ENCODE measurements around the gene GCSH.

GCSH gene

GRCh38 chr16:81041696-81042095 is 54.5 kb downstream of the GCSH start:
- no peak for DNase-seq (ENCODE audit: low spot score)

GRCh38 chr16:81040842-81041241 is 55.4 kb downstream of the GCSH start:
- no peak for DNase-seq (ENCODE audit: low spot score)

- DNase-seq (ENCODE audit: low spot score), result no peak
Measured at GRCh38 chr16:81040131-81040530, 56.1 kb downstream of the GCSH start.

GRCh38 chr16:81036751-81037350 is 59.3 kb downstream of the GCSH start:
- peak; percentile 6 for DNase-seq (ENCODE audit: low spot score)

GRCh38 chr16:81035975-81036750 is 60.0 kb downstream of the GCSH start:
- DNase-seq (ENCODE audit: low spot score), result peak; percentile 65

GRCh38 chr16:81035398-81035974 is 60.7 kb downstream of the GCSH start, which contains the start of gene ATMIN:
Gene ATMIN (plus strand): TSS chr16:81035842. CDS start chr16:81035871, 29 bp downstream.
- peak; percentile 96 for DNase-seq (ENCODE audit: low spot score)
